SKM-1 (cell line): ENCODE results near the gene DOCK9.
"Not testable (repeated sequence)": the region's sequence is repeated elsewhere in the genome, so short reads cannot be mapped to it uniquely, and the experiment has no call there.

Experiments used
- DNase-seq: peaks from one replicate; lab custom pipeline; 2025; ENCODE audit not compliant: unreplicated experiment; lab: John Stamatoyannopoulos, UW

Gene DOCK9

DNA sequence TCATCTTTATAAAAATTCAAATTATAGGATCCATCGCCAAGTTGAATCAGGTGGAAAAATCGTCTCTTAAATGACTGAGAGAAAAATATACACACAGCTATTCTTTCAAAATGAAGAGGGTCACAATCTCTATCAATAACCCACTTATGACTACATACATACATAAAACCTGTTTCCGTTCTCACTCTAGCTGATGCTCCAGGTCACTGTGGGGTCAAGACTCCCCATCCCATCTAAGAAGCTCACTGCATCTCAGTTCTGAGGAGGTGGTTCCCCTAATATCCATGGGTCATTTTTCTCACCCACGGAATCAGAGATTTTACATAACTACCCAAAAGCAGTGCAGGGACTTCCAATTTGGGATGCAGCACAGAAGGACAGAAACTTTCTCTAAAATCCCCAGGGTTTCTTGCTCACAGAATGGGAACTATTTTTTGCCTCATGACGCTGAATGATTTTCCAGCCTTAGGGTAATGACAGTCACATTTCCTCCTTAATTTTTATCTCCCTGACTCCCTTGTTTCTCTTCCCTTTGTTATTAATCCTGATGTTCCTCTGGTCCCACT, 56.8 kb downstream of the DOCK9 start:
- no peak for DNase-seq

DNA sequence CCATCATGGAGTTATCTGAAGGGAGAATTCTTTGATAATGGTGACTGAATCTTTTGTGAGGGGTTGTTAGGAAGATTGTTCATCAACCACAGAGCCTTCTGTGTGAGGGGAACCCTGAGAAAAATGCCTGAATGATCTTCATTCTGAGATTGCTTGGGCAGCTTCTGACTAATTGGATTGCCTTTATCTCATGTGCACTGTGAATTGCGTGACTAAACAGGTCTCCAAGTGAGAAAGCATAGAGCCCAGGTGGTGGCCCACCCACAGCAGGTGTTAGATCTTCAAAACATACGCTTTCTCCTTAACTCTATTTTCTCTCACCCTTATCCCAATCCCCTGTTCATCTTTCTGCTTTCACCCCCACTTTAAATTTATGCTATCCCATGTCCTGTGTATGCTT, 58.3 kb downstream of the DOCK9 start:
- DNase-seq = no peak

GRCh38 chr13:98918771-98919170, 59.1 kb downstream of the DOCK9 start:
- no peak for DNase-seq

- DNase-seq = no peak
These were observed 60.7 kb downstream of the DOCK9 start for GRCh38 chr13:98917116-98917515.

GRCh38 chr13:98916403-98916802, 61.5 kb downstream of the DOCK9 start:
- DNase-seq = no peak

- no peak for DNase-seq
These were observed 61.9 kb downstream of the DOCK9 start for GRCh38 chr13:98915981-98916380.

DNA sequence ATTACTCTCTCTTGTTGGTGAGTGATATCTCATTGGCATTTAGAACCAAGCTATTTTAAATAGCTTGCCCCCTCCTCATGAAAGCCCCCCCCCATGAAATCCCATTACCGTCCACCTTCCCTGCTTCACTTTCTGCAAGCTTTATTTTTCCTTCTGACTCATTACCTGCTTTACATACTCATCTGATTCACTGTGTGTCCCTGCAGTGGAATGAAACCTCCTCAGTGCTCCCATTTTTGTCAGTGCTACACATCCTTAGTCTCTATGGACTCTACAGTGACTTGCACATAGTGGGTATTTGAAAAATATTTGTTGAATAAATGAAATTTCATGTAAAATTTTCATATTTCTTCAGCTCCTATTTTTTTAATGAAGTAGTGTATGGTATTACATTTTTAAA, 62.3 kb downstream of the DOCK9 start:
- no peak for DNase-seq

DNA sequence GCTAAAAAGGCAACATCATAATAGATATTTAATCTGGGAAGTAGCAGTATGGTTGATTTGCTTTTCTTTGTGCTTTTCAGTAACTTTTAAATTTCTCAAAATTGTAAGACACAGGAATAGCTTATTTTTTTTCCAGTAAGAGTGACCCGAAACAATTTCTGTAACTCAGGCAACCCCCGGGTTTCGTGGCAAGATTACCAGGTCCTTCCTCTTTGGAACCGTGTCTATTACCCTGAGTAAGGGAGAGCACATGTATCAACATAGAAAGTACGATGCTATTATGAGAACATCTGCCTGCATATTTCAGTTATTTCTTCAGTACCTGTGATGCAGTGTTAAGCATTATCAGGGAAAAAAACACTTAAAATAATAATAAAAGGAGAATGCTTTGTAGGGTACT, 64.1 kb downstream of the DOCK9 start:
- no peak for DNase-seq

GRCh38 chr13:98912846-98913245, 65.0 kb downstream of the DOCK9 start:
- no peak for DNase-seq

- DNase-seq = no peak
These were observed 67.3 kb downstream of the DOCK9 start for GRCh38 chr13:98910501-98910951.

DNA sequence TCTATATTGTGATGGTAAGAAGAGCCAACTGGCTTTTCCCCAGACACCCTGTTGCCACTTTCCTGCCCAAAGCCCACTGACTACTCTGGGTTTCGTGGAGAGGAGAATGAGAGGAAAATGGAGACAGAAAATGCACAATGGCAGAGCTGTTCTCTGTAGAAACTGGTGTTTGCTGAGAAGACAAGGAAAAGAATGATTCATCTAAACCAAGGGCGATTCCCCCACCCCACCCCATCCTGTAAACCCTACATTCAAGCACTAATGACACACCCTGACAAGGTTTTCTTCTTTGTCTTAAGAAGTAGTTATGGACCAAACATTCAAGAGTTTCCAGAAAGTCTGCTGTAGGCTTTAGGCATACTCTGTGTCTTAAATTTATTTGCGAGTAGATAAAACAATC, 68.8 kb downstream of the DOCK9 start:
- DNase-seq = no peak

GRCh38 chr13:98906746-98907502, 70.9 kb downstream of the DOCK9 start:
- DNase-seq = no peak

DNA sequence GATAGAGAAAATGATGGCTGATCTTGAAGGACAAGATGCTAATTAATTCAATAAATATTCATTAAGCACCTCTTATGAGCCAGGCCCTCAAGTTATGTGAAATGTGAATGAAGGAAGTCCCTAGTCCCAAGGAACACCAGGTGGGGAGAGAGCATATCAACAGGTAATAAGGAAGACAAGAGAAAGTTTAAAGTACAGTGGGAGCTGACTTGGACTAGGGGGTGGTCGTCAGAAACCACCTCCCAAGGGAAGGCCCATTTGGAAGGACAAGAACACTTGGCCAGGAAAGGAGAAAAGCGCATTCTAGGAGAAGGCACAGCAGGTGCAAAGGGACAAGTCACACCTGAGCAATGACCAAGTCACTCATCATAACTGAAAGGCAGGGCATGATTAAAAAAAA, 72.7 kb downstream of the DOCK9 start:
- DNase-seq = no peak

- DNase-seq = no peak
These were observed 77.4 kb downstream of the DOCK9 start for GRCh38 chr13:98900442-98900841.

GRCh38 chr13:98897706-98898105, 80.2 kb downstream of the DOCK9 start:
- DNase-seq = no peak

- no peak for DNase-seq
These were observed 81.1 kb downstream of the DOCK9 start for GRCh38 chr13:98896868-98897144.

DNA sequence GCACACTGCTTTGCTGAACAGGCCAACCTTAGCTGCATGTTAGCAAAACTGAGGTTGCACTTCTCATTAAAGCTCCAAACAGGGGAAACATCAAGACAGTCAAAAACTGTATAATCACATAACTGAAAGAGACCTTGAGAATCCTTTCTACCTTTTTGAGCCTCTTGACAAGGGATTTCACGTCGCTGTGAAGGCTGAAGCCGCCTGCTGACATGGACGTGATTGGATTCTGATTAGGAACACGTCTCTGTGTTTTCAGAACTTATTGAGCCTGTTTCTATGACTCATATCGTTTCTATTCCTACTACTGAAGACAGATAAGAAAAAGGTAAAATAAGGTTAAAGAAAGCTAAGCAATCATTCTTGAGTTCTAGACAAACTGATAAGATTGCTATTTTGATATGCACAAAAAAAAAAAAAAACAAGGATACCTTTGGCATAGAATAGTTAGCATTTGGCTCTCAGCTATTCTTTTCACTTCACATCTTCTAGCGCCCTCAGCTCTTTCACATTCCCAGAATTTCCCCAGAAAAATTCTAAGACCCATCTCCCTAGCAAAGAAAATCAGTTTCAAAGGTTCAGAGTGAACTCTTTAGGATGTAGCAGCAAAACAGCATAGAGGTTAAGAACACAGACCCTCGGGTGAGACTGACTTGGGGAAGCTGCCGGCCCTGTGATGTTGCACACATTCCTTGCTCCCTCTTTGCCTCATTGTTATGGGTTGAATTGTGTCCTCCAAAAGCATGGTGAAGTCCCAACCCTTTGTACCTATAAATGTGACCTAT, 81.6 kb downstream of the DOCK9 start:
- no peak for DNase-seq

DNA sequence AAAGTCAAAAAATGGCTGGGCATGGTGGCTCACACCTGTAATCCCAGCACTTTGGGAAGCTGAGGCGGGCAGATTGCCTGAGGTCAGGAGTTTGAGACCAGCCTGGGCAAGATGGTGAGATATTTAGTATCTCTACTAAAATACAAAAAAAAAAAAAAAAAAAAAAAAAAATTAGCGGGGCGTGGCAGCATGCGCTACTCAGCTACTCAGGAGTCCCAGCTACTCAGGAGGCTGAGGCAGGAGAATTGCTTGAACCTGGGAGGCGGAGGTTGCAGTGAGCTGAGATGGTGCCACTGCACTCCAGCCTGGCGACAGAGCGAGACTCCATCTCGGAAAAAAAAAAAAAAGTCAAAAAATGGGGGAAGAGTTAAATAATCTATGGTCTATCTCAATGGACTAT, 83.0 kb downstream of the DOCK9 start:
- not testable (repeated sequence) for DNase-seq

DNA sequence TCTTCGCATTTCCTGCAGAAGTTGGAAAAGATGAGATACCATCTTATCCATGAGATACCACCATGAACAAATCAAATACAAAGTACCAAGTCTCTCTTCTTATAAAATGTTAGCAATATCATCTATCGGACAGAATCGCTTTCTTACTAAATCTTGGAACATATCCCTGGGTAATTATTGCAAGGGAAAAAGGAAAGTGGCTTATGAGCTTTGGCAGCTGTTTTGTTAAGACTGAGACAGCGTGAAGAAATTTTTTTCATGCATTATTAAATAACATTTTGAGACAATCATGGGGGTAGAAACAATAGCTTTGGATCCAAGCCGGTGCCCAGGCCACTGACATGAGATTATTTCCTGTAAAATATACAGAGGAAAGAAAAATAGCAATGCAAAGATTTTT, 84.5 kb downstream of the DOCK9 start:
- no peak for DNase-seq

- peak; percentile 29 for DNase-seq
These were observed 85.0 kb downstream of the DOCK9 start for GRCh38 chr13:98892821-98893220.

DNA sequence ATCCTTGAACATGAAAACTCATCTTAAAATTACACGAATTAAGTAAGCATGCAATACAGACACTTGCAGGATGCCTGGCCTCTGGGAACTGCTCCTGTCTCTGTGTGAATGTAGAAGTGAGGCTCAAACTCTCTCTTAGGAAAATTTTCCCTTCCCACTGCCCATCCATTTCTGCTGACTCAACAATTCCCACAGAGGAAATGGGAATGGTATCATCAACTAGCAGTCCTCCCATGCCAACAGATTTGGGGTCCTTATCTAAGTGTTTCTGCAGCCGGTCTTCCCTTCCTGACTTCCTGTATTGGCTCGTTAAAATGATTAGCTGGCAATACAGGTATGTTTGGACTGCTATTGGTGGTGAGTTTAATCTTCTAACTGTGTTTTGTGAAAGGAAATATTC, 85.8 kb downstream of the DOCK9 start:
- no peak for DNase-seq

DNA sequence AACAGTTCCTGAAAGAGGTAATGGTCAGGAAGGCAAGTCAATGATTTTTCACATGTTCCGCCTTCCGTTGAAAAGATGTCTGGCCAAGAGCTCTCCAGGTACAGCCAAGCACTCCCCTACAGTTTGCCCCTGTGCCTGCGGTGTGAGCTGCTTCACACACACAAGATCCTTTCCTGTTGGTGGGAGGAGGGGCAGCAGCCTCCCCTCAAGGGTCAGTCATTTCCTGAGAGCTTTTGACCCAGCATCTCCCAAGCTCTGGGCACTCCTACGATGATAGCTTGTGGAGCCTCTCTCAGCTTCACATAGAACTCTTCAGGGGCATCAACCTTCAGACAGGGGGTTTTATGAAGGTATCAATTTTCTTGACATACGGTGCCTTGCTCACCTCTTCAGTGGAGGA, 86.9 kb downstream of the DOCK9 start:
- DNase-seq = no peak
